CD4-positive, alpha-beta T cell treated with Interleukin-15 for 4 hours (primary cell): Measurements from ENCODE around the gene THRB.

ENCODE experiments used
- DNase-seq: peaks from one replicate; pipeline ENCODE4 v3.0.0-alpha.2; 2020; ENCODE audit warnings: low spot score

THRB gene

DNA sequence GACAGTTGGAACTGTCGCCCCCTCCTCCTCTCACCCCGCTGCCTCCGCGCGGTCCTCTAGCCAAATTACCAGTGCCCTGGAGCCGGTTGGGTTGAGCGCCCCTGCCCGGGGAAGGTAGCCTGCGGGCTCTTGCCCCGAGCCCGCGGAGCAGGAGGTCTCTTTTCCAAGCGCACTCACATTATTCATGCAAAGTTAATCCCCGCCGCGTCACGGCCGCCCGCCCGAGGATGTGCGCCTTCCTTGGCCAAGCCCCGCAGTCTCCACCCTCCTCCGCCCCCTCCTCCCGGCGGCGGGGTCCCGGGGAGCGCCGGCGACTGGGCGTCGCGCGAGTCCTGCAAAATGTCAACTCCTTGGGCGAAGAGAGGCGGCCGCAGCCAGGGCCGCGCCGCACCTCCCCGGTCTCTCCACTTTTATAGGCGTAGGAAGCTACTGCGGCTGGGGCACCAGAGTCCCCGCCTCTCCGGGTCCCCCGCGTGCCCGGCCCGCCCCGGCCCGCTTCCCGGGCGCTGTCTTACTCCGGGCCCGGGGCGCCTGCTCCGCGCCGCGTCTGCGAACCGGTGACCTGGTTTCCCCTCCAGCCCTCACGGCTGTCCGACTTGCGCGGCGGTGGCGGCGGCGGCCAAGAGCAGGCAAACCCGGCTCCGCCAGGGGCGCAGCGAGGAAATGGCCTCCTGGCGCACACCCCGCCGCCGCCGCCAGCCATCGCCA, at the start of gene THRB:
TSS of gene THRB (minus strand) at position 233 of the 708 bp plus-strand sequence.
- DNase-seq: no peak

DNA sequence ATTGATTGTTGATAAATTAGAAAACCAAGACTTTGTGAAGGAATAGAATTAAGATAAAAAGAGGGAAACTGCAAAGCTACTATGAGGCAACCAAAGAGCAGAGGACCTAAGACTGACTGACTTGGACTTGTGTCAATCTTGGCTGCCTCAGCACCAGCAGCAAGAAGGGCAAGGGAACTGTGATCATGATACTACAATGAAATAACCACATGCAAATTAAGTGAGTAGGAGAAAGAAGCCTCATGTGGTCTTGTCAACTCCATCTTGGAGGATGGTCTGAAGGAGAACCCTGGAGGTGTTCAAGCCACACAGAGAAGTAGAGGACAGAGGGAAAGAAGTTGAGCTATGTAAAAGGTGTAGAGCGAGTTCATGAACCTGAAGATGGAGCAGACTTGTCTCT, 47.3 kb upstream of the THRB start:
- DNase-seq: no peak

GRCh38 chr3:24540821-24541220, 46.2 kb upstream of the THRB start:
- DNase-seq: no peak

DNA sequence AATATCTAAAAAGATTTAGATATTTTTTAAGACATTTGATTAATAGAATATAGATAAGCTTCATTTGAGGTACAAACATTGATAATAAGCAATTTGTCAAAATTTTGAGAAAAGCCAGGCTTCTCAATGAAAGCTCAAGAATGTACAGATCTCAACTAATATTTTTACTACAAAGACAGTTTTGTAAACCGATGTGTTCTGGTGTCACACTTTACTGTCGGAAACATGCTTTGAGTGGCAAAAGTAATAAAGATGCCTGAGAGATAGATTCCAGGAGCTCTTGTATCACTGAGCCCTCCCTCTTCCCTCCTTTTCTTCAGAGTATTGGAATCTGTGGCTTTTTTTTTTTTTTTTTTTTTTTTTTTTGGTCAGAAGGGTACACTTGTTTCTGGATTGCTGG, 45.0 kb upstream of the THRB start:
- DNase-seq: no peak

DNA sequence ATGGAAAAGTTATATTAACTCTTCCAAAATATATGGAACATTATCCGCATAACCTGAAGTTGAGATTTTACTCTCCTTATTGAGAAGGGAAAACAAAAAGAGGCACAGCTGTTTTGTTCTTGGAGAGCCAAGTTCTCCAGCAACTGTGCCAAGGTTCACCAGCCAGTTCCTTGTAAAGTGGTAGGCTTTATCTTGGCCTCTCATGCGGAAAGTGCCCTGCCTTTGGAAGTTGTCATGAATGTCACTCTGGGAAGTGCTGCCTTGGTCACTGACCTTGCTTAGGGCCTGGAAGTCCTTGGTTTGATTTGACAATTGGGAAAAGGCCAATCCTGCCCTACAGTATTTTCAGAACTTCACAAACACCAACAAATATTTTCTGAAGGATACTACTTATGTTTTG, 44.2 kb upstream of the THRB start:
- DNase-seq: no peak

DNA sequence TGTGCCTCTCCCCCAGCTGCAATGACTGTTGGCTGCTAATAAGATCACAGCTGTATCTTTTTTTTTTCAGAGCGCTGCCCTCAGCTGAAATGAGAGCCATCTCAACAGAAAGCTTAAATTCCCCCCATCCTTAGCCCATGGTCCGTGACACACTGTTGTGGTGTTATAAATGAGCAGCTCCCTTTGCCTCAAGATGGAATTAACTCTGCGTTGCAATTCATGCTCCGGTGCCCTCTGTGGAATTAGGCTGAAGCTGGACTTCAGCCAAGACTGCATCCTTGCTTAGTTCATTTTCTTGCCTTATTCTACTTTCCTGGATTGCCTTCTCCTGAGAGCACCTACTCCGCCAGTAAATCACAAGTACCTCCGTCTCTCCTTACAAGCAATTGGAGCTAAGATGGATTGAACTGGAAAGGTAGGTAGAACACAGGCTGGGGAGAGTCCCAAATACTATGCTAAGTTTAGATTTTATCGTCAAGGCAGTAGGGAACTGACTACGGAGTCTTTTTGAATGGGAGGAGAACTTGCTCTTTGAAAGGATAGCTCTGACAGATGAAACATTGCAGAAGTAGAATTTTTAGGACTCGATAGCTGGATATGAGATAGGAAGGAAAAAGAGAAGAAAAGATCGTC, 39.0 kb upstream of the THRB start:
- no peak for DNase-seq

DNA sequence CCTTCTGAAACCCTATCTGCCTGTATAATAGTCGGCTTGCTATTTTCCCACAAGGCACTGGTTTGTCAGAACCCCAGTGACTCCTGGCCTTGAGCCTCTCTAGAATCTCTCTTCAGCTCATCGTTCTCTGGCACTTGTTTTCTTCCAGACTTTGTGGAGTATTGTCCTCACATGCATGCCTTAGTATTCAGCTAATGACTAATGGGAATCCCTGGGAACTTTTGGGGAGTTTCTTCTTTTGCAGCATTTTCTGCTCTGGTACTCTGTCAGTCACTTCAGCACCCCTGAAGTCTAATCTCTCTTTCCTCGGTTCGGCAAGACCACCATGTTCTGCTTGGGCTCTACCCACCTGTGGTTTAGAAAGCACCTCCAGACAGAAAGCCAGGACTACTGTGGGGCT, 35.8 kb upstream of the THRB start:
- DNase-seq: no peak

GRCh38 chr3:24529210-24529609, 34.6 kb upstream of the THRB start:
- no peak for DNase-seq

GRCh38 chr3:24526640-24527212, 32.1 kb upstream of the THRB start:
- DNase-seq: no peak

- no peak for DNase-seq
These were observed 30.9 kb upstream of the THRB start for GRCh38 chr3:24525557-24525956.

GRCh38 chr3:24525022-24525421, 30.4 kb upstream of the THRB start:
- DNase-seq: no peak

DNA sequence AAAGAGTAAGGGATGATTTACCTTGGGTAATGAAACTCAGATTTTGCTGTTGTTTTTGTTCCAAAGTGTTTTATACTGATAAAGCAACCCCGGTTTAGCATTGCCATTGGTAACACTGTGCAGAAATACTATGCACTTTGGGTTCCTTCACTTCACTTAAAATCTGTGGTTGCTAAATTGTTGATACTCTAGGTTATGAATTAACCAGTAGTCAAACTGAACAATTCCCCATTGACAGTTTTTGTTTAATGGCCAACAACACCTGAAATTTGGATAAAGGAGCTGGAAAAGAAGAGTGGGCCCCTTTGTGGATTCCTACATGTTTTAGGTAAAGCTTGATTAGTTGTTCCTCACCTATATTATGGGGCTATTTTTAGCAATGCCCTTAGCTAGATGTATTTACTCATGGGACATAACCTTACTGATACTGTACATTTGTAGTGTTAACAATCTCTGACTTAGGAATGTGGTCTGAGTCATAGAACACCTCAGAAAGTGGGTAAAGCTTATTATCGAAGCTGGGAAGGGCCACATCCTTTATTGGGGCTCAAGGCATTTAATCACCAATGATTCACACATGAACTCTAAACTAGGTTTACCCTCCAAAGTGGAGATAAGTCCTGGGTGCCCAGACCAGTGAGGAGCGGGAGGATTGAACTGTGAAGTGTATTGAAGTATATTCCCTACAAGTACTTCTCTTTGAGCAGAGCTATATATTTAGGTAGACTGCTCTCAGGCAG, 29.5 kb upstream of the THRB start:
- no peak for DNase-seq

DNA sequence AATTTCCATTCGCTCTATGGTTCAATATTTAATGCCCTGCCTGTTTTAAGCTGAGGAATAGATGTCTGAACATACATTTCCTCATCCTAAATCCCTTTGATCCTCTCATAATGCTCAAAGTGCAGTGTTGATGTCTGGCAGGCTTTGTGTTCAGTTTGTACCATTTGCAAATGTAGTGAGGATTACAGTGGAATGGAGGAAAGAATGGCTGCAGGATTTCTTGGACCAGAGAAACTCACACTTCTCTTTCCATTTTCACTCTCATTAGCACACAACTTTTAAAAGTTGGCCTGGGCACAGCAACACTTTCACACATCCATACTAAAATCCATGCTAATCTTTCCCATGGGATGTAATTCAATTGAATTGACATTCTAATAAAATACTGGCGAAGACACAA, 28.6 kb upstream of the THRB start:
- no peak for DNase-seq

DNA sequence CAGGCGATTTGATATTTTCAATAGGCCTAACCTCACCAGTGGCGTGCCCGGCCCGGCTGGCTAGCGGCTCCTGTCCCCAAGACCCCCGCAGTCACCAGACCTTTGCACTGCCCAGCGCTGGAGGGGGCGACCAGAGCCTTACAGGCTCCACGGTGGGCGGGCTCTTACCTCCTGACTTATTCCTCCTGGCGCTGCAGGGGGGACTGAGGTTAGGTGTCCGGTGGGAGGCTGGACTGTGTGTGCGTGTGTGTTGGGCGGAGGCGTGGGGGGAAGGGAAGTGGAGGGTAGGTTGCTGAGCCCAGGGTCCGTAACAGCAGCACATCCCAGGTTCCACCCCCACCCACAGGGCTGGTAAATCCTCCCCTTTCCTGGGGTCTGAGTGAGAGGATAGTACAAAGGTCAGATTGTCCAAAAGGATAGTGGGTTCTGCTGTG, 27.5 kb upstream of the THRB start:
- no peak for DNase-seq

DNA sequence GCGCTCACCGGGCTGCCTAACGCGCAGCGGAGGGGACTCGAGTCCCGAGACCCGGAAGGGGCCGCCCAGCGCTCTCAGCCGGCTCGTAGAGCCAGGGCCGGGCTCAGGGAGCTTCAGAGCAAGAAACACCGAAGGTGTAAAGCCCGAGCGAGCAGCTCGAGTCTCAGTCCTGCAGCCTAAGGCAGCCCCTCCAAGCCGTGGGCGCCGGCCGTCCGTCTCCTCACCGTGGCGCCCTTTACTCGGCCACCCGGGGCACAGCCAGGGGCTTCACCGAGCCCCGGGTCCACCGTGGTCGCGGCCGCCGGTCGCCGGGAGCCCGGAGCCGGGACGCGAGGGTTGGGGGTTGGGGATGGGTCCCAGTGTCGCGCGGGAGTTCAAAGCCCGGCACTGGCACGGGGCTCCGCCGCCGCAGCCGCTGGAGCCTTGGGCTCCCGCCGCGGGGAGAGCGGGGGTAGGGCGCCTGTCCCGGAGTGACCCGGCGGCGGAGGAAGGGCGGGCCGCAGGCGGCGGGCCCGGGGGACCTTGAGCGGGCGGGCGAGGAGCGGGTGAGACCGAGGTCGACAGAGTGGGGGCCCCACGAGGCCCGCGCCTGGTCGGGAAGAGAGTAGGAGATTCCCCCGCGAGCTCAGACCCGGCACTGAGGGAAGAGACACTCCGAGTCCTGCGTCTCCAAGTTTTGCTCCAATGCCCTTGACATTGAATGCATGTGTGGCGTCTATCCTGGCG, 26.9 kb upstream of the THRB start:
- DNase-seq: no peak

- DNase-seq: no peak
These were observed 26.3 kb upstream of the THRB start for GRCh38 chr3:24520976-24521419.

DNA sequence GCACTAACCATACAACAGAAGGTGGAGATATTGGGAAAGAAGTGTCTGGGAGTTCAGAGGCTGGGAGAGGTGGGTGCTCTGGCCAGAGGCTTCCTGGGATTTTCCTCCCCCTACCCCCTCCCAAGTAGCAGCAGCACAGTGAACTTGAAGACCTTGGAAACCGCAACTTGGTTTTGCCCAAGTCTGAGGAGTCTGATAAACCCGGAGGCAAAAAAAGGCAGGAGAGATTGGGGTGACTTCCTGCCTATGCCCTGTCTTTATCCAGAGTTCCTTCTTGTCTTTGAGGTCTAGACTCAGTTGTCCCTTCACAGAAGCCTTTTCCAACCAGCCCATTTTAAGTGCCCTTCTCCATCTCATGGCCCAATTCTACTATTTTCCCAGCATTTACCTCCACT, 25.4 kb upstream of the THRB start:
- no peak for DNase-seq

DNA sequence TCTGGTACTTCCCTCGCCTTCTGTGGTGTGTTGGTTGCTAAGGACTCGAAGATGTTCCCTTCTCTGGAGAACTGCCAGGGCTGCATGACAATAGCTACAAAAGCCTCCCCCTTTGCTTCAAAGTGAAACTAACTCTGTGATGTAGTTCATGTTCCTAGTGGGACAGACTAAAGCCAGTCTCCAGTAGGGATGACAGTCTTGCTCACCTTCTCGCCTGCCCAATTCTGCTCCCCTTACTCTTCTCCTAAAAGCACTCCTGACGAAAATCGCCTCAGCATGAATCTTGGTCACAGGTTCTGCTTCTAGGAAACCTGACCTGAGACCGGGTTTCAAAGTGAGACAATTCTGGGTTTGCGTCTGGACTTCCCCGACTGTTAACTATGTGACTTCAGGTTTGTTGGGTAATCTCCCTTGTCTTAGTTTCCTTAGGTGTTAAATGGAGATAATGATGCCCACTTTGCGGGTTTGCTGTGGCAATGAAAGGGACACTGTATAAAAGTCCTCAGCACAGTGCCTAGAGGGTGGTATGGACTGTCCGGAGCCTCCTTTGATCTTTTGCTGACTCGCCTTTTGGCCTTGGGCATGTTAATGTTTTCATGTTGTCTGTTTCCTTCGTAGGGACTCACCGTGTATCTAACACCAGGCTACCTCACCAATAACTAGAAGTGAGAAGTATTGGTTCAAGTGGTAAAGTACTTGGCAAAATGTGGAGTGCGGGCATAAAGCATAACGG, 24.9 kb upstream of the THRB start:
- no peak for DNase-seq

GRCh38 chr3:24518990-24519367, 24.3 kb upstream of the THRB start:
- DNase-seq: no peak

DNA sequence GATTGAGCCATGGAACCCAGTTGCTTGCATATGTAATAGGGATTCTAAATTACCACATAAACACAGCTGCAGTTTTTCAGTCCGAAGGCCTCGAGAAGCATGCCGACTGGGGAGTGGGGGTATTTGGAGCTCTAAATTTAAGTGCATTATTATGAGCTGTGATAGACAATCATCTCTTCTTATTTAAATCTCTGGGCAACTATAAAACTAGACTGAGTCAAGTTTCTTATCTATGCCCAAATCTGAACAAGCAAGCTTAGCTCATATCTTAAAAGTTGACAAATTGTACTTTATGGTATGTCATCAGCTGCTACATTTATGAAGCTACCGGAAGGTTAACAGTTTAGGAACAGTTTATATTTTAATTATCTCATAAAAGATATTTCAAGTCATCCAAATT, 19.5 kb upstream of the THRB start:
- DNase-seq: no peak

DNA sequence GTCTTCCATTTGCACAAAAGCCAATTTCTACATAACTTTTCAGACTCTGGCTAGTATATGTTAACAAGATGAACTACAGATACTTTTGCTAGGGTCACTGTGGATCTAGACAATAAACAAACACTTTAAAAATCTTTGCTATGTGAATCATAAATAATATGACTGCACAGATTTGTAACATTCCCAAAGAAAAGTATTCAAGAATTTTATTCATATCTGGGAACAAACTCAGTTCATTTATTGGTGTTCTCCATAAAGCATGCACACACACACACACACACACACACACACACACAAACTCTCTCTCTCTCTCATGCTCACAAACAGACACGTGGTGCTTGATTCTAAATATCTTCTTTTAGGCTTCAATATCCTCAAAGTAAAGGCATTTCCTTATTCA, 18.8 kb upstream of the THRB start:
- DNase-seq: no peak
